ENCODE data around the gene ARIH2.
A peak's percentile ranks its signal among the peaks of the same experiment; 100 is the strongest.
"Not testable (repeated sequence)": the region's sequence is repeated elsewhere in the genome, so short reads cannot be mapped to it uniquely, and the experiment has no call there.

The ARIH2 gene

DNA sequence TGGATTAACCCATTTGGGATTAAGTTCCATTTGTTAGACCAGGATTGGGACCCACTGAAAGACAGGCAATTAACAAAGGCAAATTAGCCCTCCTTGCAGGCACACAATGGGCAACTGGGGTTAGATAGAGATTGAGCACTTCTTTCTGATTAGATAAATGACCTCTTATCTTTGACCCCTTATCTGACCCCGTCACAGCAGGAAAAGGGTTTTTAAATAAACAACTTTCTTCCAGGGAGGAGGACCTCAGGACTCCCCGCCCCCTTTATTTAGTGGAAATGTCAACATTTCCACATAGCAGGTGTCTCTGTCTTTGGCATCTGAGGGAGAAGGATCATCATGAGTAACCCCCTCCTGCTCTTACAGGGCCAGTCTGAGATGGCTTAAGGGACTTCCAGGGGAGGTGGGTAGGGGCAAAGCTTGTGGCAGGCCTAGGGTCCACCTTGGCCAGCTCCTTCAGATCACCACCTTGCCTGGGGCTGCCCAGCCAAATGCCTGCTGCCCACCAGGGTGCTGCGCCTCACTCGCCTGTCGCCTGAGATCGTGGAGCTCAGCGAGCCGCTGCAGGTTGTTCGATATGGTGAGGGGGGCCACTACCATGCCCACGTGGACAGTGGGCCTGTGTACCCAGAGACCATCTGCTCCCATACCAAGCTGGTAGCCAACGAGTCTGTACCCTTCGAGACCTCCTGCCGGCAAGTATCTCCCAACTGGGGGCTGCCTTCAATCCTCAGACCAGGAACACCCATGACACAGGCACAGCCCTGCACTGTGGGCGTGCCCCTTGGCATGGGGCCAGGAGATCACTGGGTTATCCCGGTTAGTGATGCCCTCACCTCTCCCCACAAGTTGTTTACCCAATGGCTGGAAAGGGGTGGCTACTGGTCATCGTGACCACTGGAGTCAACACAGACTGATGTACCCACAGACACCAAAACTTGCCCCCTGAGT is 86.0 kb downstream of the ARIH2 start:
- no peak for DNase-seq (ENCODE audit: low spot score)

GRCh38 chr3:49005303-49005680 is 86.7 kb downstream of the ARIH2 start:
- no peak for DNase-seq (ENCODE audit: low spot score)

- no peak for DNase-seq (ENCODE audit: low spot score)
Measured at GRCh38 chr3:49005998-49006397, 87.4 kb downstream of the ARIH2 start.

- DNase-seq (ENCODE audit: low spot score) = no peak
Measured at GRCh38 chr3:49006408-49007067, 87.9 kb downstream of the ARIH2 start.

DNA sequence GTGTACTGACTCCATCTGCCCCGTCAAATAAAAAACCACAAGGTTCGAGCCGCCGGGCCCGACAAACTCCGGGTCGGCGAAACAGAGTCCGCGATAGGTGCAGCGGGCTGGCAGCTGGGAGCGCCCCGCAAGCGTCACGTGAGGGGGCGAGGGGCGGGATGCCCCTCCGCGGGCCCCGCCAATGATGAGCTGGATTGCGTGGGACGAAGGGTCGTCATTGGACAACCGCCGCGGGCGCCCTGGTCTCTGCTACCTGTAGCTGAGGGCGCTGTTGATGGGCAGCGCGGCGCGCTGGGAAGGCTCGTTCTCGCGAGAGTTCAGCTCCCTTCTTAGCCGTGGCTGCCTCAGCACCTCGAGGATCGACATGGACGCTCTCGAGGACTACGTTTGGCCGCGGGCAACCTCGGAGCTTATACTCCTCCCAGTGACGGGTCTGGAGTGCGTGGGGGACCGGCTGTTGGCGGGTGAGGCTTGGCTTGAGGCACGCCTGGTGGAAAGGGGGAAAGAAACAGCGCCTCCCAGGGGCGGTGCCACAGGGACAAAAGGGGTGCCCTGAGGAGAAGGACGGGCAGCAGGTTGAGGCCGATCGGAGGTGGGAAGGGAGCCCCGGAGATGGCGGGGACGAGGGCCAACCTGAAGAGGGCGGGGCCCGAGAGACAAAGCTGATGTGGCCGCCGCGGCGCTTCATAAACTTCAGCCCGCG is 88.6 kb downstream of the ARIH2 start, which contains the start of gene WDR6:
Gene WDR6 (plus strand): TSS at position 324 of the 703 bp plus-strand sequence. CDS start 41 bp downstream, at position 365.
- peak; percentile 98 for DNase-seq (ENCODE audit: low spot score)

DNA sequence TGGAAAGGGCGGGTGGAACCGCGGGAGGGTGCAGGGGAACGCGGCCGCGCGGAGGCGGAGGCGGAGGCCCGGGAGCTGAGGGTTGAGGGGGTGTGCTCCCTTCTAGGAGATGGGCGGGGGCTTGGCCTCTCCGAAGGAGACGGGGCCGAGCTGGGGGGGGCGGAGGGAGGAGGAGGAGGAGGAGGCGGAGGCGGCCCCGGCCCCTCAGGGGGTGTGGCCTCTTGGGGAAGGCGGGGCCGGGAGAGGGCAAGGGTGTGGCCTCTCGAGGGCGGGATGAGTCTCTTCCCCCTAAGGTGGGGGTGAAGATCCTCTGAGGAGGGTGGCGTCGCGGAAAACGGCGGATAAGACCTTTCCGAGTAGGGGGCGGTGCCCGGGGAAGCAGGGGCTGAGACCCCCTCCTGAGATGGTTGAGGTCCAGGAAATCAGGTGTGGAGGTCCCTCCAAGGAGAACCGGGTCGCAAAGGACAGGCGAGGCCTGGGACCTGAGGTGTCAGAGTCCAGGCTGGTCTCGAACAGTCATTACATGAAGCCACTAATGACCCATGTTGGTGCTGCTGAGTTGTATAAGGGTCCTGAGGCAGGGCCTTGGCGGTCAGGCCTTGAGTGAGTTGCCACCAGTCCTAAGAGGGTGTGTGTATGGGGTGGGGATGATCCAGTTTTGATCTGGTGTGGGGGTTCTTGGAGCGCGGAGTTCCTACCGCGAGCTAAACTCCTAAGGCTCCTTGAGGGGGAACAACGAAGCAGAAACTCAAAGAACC is 89.3 kb downstream of the ARIH2 start:
- DNase-seq (ENCODE audit: low spot score) = peak; percentile 77

DNA sequence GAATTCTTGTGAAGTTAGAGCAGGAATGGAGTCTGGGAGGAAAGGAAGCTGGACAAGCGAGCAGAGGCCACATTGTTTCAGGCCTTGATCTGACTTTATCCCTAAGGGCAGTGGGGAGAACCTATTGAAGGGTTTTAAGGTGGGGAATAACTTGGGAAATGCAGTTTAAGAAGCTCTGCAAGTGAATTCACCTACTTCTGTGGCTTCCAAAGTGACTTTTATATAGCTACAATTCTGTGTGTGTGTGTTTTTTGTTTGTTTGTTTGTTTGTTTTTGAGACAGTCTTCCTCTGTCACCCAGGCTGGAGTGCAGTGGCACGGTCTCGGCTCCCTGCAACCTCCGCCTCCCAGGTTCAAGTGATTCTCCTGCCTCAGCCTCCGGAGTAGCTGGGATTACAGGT is 90.0 kb downstream of the ARIH2 start:
- not testable (repeated sequence) for DNase-seq (ENCODE audit: low spot score)

- no peak for DNase-seq (ENCODE audit: low spot score)
Measured at GRCh38 chr3:49009396-49009795, 90.8 kb downstream of the ARIH2 start.

- DNase-seq (ENCODE audit: low spot score) = no peak
Measured at GRCh38 chr3:49012441-49013017, 93.9 kb downstream of the ARIH2 start.

DNA sequence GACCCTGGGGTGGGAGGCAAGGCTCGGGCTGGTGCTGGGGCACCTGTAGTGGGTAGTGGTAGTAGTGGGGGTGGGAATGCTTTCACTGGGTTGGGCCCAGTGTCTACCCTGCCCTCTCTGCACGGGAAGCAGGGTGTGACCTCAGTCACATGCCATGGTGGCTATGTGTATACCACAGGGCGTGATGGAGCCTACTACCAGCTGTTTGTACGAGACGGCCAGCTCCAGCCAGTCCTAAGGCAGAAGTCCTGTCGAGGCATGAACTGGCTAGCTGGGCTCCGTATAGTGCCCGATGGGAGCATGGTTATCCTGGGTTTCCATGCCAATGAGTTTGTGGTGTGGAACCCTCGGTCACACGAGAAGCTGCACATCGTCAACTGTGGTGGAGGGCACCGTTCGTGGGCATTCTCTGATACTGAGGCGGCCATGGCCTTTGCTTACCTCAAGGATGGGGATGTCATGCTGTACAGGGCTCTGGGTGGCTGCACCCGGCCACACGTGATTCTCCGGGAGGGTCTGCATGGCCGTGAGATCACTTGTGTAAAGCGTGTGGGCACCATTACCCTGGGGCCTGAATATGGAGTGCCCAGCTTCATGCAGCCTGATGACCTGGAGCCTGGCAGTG is 94.6 kb downstream of the ARIH2 start:
- DNase-seq (ENCODE audit: low spot score) = no peak

DNA sequence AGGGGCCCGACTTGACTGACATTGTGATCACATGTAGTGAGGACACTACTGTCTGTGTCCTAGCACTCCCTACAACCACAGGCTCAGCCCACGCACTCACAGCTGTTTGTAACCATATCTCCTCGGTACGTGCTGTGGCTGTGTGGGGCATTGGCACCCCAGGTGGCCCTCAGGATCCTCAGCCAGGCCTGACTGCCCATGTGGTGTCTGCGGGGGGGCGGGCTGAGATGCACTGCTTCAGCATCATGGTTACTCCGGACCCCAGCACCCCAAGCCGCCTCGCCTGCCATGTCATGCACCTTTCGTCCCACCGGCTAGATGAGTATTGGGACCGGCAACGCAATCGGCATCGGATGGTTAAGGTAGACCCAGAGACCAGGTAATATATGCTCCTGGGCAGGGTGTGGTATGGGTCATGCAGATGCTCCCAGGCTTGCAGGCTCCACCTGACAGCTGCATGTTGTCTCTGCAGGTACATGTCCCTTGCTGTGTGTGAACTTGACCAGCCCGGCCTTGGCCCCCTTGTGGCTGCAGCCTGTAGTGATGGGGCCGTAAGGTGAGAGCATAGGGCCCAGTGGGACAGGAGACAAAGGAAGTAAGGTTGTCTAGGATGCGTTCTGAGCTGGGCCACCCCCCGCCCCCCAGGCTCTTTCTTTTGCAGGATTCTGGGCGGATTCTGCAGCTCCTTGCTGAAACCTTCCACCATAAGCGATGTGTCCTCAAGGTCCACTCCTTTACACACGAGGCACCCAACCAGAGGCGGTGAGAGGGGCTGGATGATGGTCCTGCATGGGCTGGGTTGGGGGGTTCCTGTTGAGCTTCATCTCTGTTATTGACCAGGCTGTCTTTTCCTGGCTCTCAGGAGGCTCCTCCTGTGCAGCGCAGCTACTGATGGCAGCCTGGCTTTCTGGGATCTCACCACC is 95.4 kb downstream of the ARIH2 start:
- no peak for DNase-seq (ENCODE audit: low spot score)

- DNase-seq (ENCODE audit: low spot score) = no peak
Measured at GRCh38 chr3:49015072-49015471, 96.4 kb downstream of the ARIH2 start.

GRCh38 chr3:49015765-49016164 is 97.1 kb downstream of the ARIH2 start:
- no peak for DNase-seq (ENCODE audit: low spot score)

- DNase-seq (ENCODE audit: low spot score) = no peak
Measured at GRCh38 chr3:49016414-49017228, 98.0 kb downstream of the ARIH2 start.

DNA sequence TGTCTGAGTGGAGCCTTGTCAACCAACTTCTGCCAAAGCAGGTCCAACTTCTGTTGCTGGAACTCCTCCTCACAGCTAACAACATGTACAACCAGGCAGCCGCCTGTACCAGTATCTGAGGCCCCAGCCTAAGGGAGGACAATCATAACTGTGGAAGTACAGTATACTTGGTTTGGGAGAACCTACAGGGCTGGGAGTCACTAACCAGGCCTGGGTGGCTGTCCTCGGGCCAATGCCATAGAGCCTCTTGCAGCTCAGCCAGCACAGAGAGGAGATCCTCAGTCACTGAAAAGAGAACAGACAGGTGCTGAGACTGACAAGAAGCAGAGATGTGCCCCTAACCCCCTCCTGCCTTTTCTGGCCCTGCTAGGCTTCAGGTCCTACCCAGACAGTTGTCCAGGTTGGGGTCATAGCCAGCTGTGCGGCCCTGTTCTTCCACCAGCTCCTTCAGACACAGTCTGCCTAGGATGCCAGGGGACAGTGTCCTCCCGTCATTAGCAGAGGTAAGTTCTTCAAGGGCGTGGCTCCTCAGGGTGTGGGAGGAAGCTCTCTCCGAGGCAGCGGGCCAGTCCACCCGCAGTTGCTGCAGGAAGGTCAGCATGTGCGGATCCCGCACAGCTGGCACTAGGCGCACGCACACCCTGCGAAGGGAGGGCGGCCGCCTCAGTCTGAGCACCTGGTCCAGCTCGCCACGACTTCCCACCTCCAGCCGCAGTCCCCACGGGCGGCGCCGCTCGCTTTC is 98.8 kb downstream of the ARIH2 start:
- no peak for DNase-seq (ENCODE audit: low spot score)

- peak; percentile 88 for DNase-seq (ENCODE audit: low spot score)
Measured at GRCh38 chr3:49017971-49018706, 99.5 kb downstream of the ARIH2 start, which contains the start of gene DALRD3. TSS of gene DALRD3 (minus strand) at chr3:49018580. CDS start at chr3:49018564, 16 bp downstream.

DNA sequence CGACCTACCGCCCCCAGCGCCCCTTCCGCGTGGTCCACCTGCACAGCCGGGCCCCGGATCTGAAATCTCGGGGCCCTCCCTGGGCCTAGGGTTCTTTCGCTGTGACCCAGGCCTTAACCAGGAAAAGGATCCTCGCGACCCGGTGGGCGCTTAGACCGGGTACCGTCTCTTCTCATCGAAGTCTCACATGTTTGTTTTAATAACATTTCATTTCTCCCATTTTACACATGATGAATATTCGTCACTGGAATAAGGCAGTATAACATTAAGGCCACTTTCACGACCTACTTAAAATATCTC is 100.0 kb downstream of the ARIH2 start:
- no peak for DNase-seq (ENCODE audit: low spot score)

- no peak for DNase-seq (ENCODE audit: low spot score)
Measured at GRCh38 chr3:49019941-49020329, 101.3 kb downstream of the ARIH2 start.
